MM.1S (cell line): ENCODE data around the gene NAIF1.

Experiments used
- DNase-seq: peaks from one replicate; pipeline ENCODE4 v3.0.0-alpha.2; 2015
- H2AFZ ChIP-seq: fragments of 300-600 bp; sonication (generic); 2 replicates; pipeline ENCODE4 v1.6.0; 2016; ENCODE audit warnings: antibody characterized with exemption, low read length
- H3F3A ChIP-seq: fragments of 300-600 bp; sonication (generic); 2 replicates; pipeline ENCODE4 v1.6.1; 2016; ENCODE audit warnings: mild to moderate bottlenecking, antibody characterized with exemption, low read length, moderate library complexity, mixed read lengths; ENCODE audit not compliant: insufficient read depth
- H3K27ac ChIP-seq: fragments of 300-600 bp; sonication (generic); 2 replicates; pipeline ENCODE4 v1.5.1; 2016; ENCODE audit warnings: mild to moderate bottlenecking, low read length
- H3K27me3 ChIP-seq: fragments of 300-600 bp; sonication (generic); replicated peaks from 2 replicates; pipeline ENCODE4 v1.6.0; 2016; ENCODE audit warnings: low read length; ENCODE audit not compliant: insufficient read depth
- H3K36me3 ChIP-seq: fragments of 300-600 bp; sonication (generic); replicated peaks from 2 replicates; pipeline ENCODE4 v1.6.1; 2016; ENCODE audit warnings: mild to moderate bottlenecking, low read length, mixed read lengths; ENCODE audit not compliant: insufficient read depth
- H3K4me1 ChIP-seq: fragments of 300-600 bp; sonication (generic); 2 replicates; pipeline ENCODE4 v1.6.1; 2016; ENCODE audit warnings: low read length, mixed read lengths
- H3K4me2 ChIP-seq: fragments of 300-600 bp; sonication (generic); 2 replicates; pipeline ENCODE4 v1.6.0; 2016; ENCODE audit warnings: low read depth, low read length
- H3K4me3 ChIP-seq: fragments of 300-600 bp; sonication (generic); 2 replicates; pipeline ENCODE4 v1.5.1; 2016; ENCODE audit warnings: low read length, mixed read lengths
- H3K79me2 ChIP-seq: fragments of 300-600 bp; sonication (generic); 2 replicates; pipeline ENCODE4 v1.6.1; 2016; ENCODE audit warnings: mixed run types, low read length, mixed read lengths
- H3K9ac ChIP-seq: fragments of 300-600 bp; sonication (generic); 2 replicates; pipeline ENCODE4 v1.6.1; 2016; ENCODE audit warnings: low read length, mixed read lengths
- H3K9me2 ChIP-seq: fragments of 300-600 bp; sonication (generic); replicated peaks from 2 replicates; pipeline ENCODE4 v1.6.1; 2016; ENCODE audit warnings: mild to moderate bottlenecking, low read length, mixed read lengths; ENCODE audit not compliant: insufficient read depth
- H3K9me3 ChIP-seq: fragments of 300-600 bp; sonication (generic); replicated peaks from 2 replicates; pipeline ENCODE4 v1.6.1; 2016; ENCODE audit warnings: mild to moderate bottlenecking, low read length, mixed read lengths; ENCODE audit not compliant: insufficient read depth
- H4K20me1 ChIP-seq: fragments of 300-600 bp; sonication (generic); 2 replicates; pipeline ENCODE4 v1.6.1; 2016; ENCODE audit warnings: mild to moderate bottlenecking, low read length, moderate library complexity, mixed read lengths; ENCODE audit not compliant: insufficient read depth
- CTCF ChIP-seq: fragments of 300-600 bp; sonication (generic); IDR thresholded peaks from 2 replicates; pipeline ENCODE4 v1.5.1; 2016; ENCODE audit warnings: antibody characterized with exemption, low read length, mixed read lengths
- EZH2 ChIP-seq: fragments of 300-600 bp; sonication (generic); optimal IDR thresholded peaks from 2 replicates; pipeline ENCODE3; 2017; ENCODE audit warnings: low read depth, mild to moderate bottlenecking, antibody characterized with exemption, low read length, mixed read lengths
- EZH2phosphoT487 ChIP-seq: fragments of 300-600 bp; sonication (generic); IDR thresholded peaks from 2 replicates; pipeline ENCODE4 v1.6.1; 2018; ENCODE audit warnings: antibody characterized with exemption, low read length

Gene NAIF1

GRCh38 chr9:128080206-128080605 is 13.1 kb upstream of the NAIF1 start:
- Histone ChIP-seq H4K20me1 (no peaks in the 10 kb centered on the region), H3K27me3 (no peaks in the 10 kb centered on the region), H3K79me2 (peaks cover 97% of the 10 kb centered on the region), H3K4me1 (peaks cover 53% of the 10 kb centered on the region), H3K4me3 (no peak overlapping the region), H3K4me2 (peak overlapping the region; percentile 85; the same call in 1 of the 2 replicates), H3K9me2 (no peaks in the 10 kb centered on the region), H2AFZ (no peak overlapping the region), H3F3A (peaks cover 55% of the 10 kb centered on the region), H3K27ac (peak overlapping the region; percentile 97; the same call in 1 of the 2 replicates), H3K36me3 (no peaks in the 10 kb centered on the region; the same call in 1 of the 2 replicates), H3K9ac (no peak overlapping the region), H3K9me3 (no peaks in the 10 kb centered on the region)
- TF ChIP-seq CTCF, result no peak
- TF ChIP-seq EZH2, result no peak
- TF ChIP-seq EZH2phosphoT487, result no peak
- DNase-seq, result no peak

DNA sequence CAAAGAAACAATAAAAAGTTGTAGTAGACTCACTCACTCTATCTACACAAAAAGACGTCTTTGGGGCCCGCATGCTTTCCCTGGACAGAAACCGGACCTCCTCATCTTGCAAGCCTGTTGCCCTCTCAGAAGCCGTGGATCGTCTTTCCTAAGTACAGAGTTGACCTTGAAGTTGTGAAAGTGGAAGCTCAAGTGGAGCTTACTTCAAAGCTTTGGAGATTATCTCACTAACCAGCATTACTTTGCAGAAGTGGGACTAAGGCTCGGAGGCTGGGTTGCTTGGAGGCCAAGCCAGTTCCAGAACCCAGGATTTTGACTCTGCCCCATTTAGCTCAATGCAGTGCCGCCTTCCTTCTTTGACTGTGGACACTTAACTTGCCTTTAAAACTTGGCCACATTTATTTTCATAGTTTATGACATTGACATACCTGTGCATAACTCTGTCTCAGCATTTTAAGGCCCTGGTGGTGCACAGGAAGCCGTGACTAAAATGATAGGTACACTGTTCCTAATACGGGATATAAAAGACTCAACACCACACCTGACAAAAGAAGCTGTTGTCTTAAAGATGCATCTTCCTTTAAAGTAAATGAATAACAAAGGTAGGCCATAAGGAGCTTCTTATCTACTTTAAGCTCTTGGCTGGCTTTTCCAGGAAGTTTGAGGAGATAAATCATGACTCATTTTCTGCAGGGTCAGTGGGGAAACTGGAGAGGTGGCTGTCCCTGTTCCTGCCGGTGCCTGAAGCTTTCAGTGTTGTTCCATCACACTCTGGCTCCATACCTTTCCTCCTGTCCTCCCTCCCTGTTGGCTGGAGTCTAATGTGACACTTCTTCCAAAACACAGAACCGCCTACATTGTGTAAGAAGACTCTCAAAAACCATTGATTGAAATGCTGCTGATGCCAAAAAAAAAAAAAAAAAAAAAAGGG is 11.6 kb upstream of the NAIF1 start:
- TF ChIP-seq CTCF (no peak), EZH2 (no peak), EZH2phosphoT487 (no peak)
- Histone ChIP-seq H2AFZ (no peak overlapping the region), H3K27me3 (no peaks in the 10 kb centered on the region), H4K20me1 (no peaks in the 10 kb centered on the region), H3K27ac (peak overlapping the region; percentile 92), H3K9me2 (no peaks in the 10 kb centered on the region), H3K4me3 (peak overlapping the region; percentile 11), H3K9me3 (no peaks in the 10 kb centered on the region), H3K36me3 (no peaks in the 10 kb centered on the region), H3K4me2 (peak overlapping the region; percentile 78), H3K4me1 (peaks cover 56% of the 10 kb centered on the region), H3K79me2 (peaks cover 97% of the 10 kb centered on the region), H3F3A (peaks cover 57% of the 10 kb centered on the region), H3K9ac (peak overlapping the region; percentile 56)
- peak; percentile 80 for DNase-seq

DNA sequence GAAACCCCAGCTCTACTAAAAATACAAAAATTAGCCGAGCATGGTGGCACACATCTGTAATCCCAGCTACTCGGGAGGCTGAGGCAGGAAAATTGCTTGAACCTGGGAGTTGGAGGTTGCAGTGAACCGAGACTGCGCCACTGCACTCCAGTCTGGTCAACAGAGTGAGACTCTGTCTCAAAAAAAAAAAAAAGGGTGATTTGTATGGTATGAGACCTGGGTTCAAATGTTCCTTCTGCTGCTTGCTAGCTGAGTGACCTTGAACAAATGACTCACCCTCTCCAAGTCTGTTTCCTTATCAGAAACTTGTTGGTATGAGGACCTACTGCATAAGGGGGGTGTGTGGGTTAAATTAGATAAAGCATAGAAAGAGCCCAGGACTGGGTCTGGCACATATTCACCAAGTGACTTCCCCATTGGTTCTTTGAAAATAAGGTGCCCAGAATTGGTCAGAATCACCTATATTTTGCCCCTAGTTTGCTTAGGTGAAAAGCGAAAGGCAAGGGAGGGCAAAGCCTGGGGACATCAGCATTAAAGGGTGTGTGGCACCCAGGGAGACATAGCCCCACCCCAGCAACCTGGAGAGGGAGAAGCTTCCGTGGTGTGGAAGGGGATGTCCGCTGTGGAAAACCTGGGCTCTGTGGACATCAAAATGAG is 10.9 kb upstream of the NAIF1 start:
- Histone ChIP-seq H3K27ac (peak overlapping the region; percentile 92), H3K9me3 (no peaks in the 10 kb centered on the region), H4K20me1 (no peaks in the 10 kb centered on the region), H3K36me3 (no peaks in the 10 kb centered on the region), H3K79me2 (peaks cover 98% of the 10 kb centered on the region), H3K4me2 (peak overlapping the region; percentile 78), H3K4me1 (peaks cover 59% of the 10 kb centered on the region), H2AFZ (no peak overlapping the region), H3K4me3 (peak overlapping the region; percentile 11), H3K27me3 (no peaks in the 10 kb centered on the region), H3K9me2 (no peaks in the 10 kb centered on the region), H3F3A (peaks cover 65% of the 10 kb centered on the region), H3K9ac (peak overlapping the region; percentile 56)
- no peak for TF ChIP-seq CTCF
- no peak for TF ChIP-seq EZH2
- TF ChIP-seq EZH2phosphoT487, result no peak
- peak; percentile 31 for DNase-seq
